ENCODE data around the gene SCFD2.

DNA sequence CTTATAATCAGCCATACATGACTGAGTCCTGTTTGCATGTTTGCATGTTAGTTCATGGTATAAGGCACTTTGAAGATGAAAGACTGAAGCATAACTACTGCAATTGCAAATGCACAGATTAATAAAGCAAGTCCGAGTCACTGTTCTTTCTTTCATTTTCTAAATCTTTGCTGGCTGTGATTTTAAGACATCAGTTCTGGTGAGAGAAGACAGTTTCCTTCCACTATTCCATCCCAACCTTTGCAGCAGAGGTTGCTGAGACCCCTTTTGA lies 475.4 kb downstream of the SCFD2 start:
- TF ChIP-seq, protein P1, sequence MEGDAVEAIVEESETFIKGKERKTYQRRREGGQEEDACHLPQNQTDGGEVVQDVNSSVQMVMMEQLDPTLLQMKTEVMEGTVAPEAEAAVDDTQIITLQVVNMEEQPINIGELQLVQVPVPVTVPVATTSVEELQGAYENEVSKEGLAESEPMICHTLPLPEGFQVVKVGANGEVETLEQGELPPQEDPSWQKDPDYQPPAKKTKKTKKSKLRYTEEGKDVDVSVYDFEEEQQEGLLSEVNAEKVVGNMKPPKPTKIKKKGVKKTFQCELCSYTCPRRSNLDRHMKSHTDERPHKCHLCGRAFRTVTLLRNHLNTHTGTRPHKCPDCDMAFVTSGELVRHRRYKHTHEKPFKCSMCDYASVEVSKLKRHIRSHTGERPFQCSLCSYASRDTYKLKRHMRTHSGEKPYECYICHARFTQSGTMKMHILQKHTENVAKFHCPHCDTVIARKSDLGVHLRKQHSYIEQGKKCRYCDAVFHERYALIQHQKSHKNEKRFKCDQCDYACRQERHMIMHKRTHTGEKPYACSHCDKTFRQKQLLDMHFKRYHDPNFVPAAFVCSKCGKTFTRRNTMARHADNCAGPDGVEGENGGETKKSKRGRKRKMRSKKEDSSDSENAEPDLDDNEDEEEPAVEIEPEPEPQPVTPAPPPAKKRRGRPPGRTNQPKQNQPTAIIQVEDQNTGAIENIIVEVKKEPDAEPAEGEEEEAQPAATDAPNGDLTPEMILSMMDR (conservative IDR thresholded peaks at IDR 0.05): no peak
- no peak for TF ChIP-seq EZH2 (IDR thresholded peaks at IDR 0.05; ENCODE audit: low read depth)

All from PC-9 (cell line).